Loucy (cell line): ENCODE data around the gene FLVCR1.

ENCODE experiments used
- EZH2phosphoT487 ChIP-seq: fragments of 200-600 bp; IDR thresholded peaks from 2 replicates; pipeline ENCODE4 v1.6.1; 2018; ENCODE audit warnings: antibody characterized with exemption, mild to moderate bottlenecking, moderate library complexity, borderline replicate concordance
- TF ChIP-seq, protein P1 (sequence below): fragments of 200-600 bp; sonication (generic); conservative IDR thresholded peaks from 2 replicates; pipeline ENCODE4 v1.5.1; 2014; ENCODE audit warnings: mild to moderate bottlenecking, antibody characterized with exemption, low read length

- TF ChIP-seq, protein P1, sequence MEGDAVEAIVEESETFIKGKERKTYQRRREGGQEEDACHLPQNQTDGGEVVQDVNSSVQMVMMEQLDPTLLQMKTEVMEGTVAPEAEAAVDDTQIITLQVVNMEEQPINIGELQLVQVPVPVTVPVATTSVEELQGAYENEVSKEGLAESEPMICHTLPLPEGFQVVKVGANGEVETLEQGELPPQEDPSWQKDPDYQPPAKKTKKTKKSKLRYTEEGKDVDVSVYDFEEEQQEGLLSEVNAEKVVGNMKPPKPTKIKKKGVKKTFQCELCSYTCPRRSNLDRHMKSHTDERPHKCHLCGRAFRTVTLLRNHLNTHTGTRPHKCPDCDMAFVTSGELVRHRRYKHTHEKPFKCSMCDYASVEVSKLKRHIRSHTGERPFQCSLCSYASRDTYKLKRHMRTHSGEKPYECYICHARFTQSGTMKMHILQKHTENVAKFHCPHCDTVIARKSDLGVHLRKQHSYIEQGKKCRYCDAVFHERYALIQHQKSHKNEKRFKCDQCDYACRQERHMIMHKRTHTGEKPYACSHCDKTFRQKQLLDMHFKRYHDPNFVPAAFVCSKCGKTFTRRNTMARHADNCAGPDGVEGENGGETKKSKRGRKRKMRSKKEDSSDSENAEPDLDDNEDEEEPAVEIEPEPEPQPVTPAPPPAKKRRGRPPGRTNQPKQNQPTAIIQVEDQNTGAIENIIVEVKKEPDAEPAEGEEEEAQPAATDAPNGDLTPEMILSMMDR: no peak
- TF ChIP-seq EZH2phosphoT487: no peak
Observed at GRCh38 chr1:212878418-212878817, 20.3 kb downstream of the FLVCR1 start.
